ENCODE results near the gene KRTAP19-2.

DNA sequence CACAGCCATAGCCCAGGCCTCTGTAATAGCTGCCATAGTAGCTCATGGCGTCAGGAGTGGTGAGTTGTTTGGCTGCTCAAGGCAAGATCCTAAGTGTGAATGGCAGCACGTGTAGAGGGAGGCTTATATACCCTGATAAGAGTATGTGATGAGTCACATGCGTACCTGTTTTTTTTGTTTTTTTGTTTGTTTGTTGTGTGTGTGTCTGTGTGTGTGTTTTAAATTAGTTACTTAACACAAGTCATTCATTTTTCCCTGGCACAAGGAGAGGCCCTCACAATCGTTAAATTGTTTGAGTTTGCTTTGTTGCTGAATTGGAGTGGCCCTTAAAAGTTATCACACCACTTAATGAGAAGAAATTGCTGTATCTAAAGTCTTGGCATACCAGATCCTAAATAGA, 9.8 kb upstream of the KRTAP19-2 start, which contains the start of gene KRTAP19-4:
- TF ChIP-seq, protein P1, sequence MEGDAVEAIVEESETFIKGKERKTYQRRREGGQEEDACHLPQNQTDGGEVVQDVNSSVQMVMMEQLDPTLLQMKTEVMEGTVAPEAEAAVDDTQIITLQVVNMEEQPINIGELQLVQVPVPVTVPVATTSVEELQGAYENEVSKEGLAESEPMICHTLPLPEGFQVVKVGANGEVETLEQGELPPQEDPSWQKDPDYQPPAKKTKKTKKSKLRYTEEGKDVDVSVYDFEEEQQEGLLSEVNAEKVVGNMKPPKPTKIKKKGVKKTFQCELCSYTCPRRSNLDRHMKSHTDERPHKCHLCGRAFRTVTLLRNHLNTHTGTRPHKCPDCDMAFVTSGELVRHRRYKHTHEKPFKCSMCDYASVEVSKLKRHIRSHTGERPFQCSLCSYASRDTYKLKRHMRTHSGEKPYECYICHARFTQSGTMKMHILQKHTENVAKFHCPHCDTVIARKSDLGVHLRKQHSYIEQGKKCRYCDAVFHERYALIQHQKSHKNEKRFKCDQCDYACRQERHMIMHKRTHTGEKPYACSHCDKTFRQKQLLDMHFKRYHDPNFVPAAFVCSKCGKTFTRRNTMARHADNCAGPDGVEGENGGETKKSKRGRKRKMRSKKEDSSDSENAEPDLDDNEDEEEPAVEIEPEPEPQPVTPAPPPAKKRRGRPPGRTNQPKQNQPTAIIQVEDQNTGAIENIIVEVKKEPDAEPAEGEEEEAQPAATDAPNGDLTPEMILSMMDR (IDR thresholded peaks at IDR 0.05): no peak
- TF ChIP-seq EP300 (IDR thresholded peaks at IDR 0.05; ENCODE audit: low read depth) (no peak), POLR2A (IDR thresholded peaks at IDR 0.05) (no peak)
